ENCODE results near the gene CMTM7.

Gene CMTM7

DNA sequence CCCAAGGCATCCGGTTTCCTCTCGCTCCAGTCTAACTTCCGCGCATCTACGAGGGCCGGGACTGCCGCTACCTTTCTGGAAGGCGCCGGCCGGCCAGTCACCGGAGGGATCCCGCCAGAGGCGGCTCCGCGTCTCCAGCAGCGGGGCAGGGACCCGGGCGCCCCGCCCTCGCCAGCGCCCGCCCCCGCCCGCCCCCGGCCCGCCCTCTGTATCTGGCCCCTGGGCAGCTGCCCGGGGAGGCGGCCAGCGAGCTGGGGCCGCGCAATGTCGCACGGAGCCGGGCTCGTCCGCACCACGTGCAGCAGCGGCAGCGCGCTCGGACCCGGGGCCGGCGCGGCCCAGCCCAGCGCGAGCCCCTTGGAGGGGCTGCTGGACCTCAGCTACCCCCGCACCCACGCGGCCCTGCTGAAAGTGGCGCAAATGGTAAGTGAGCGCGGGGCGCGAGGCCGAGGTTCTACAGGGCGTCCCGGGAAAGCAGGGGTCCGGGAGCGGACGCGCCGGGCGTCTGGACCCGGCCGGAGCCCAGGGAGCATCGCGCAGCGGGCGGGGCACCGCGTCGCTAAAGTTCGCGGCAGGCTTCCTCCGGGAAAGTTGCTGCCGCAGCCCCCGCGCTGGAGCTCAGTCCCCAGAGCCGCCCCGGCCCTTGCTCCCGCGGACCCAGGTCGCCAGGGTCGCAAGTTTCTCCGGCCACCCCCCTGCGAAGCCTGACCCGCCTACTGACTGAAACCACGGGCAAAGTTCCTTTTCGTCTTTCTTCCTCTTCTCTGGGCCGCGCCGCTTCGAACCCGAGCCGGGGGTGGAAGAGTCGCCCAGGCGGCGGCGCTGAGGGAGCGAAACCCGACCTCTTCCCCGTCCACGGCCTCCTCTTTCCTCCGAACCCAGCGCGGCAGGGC lies at the start of gene CMTM7:
CMTM7 (plus strand) TSS at position 211 of the 893 bp plus-strand sequence; CDS start at position 265, 54 bp downstream.
- DNase-seq (ENCODE audit: low read depth in 2 of 3, low spot score in 1 of 3) = peak in 2 of 3 donors; percentile 37 to 57

DNA sequence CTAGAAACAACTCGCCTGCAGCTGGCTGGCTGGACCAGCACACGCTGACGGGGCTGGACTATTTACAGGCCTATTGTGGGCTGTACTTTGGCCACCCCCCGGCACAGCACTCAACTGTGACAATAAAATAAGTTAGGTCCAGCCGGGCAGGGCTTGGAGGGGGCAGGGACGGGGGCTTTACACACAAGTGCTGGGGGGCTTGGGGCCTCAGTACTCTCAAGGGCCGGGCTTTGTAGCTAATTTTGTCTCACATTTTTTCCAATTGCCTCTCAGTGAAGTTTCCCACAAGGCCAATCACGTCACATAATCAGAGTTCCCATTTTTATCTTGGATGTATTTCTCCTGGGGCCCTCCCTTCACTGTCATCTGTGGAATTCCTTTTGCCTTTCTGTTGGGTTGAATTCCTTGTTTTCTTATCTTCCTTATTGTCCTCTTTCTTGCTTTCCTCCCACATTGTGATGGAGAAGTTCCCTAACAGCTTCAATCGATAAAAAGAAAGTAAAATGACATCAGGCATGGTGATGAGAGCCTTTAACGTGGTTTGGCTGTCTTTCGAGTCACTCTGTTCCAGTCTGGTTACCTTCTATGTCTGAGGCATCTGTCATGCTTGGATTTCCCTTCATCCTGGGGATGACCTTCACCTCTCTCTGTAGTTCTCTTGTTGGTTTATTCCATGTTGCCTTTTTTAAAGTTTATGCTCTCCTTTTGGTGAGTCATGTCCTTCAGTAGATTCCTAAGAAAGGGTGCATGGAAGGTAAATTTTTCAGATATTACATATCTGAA lies 44.1 kb upstream of the CMTM7 start:
- no peak for DNase-seq (ENCODE audit: low read depth in 2 of 3, low spot score in 1 of 3)

DNA sequence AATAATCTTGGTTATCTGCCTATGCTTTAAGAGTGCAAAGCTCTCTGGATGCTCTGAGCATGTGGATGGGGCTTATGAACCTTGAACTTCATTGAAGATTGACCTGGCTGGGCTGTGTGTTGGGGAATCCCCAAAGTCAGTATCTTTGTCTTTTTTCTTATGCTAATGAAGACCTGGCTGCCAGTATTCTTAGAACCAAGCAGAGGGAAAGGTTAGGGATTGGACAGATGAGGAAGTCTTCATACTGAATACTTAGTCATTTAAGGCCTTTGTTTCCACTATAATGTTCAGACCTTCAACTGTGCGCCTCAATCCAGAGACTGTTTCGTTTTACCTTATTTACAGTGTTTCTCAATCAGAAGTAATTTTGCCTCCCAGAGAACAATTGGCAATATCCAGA lies 42.5 kb upstream of the CMTM7 start:
- no peak for DNase-seq (ENCODE audit: low read depth in 2 of 3, low spot score in 1 of 3)

DNA sequence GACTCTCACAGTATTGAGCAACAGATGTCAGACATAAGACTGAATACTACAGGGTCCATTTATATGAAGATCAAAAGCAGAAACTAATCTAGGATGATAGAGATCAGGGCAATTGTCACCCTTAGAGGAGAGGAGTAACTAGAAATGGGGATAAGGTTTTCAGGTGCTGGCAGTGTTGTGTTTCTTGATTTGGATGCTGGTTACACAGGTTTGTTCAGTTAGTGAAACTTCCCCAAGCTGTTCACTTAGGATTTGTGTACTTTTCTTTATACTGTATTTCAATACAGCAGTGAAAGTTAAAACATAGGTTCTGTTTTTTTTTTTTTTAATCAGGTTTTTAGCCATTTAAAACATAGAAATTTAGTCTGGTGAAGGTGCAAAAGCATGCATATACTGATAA lies 39.1 kb upstream of the CMTM7 start:
- DNase-seq (ENCODE audit: low read depth in 2 of 3, low spot score in 1 of 3) = no peak

- no peak for DNase-seq (ENCODE audit: low read depth in 2 of 3, low spot score in 1 of 3)
Observed at GRCh38 chr3:32353351-32353750, 38.3 kb upstream of the CMTM7 start.

DNA sequence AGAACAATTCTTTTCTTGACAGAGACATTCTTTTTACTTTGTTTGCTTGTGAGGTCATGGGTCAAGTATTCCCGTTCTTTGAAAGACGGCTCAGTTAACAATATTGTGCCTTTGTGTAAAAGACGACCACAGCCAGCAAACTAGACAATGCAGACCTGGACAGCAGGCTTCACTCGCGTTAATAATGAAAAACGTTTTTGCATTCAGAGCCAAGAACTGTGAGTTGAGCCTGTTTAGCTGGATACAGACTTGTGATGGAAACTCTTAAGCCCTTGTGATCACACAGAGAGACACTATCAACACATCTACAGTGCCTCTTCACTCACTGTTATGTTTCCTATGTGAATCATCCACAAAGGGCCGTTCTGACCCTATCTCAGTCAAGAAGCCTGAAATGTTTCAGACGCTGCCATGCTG lies 37.3 kb upstream of the CMTM7 start:
- no peak for DNase-seq (ENCODE audit: low read depth in 2 of 3, low spot score in 1 of 3)

DNA sequence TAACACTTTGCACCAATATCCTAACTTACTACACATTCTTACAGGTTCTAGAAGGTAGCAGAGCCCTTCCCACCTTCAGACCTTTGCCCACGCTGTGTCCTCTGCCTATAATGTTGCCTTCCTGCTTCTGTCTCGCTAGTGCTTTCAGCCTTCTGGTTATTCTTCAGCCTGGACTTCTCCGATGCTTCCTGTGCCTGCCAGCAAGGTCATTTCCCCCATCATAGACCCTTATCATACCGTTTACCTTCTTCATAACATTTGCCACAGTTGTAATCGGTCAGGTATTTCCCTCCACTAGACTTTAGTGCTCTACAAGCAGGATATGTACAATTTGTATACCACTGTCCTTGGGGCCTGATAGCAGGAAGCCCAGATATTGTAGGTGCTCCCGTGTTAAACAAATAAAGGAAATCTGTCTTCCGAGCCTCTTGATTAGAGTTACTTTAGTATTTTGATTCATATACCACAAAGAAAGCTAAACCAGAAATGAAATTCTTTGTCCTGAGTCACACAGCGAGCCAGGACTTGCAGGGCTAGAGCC lies 35.8 kb upstream of the CMTM7 start:
- DNase-seq (ENCODE audit: low read depth in 2 of 3, low spot score in 1 of 3) = no peak

DNA sequence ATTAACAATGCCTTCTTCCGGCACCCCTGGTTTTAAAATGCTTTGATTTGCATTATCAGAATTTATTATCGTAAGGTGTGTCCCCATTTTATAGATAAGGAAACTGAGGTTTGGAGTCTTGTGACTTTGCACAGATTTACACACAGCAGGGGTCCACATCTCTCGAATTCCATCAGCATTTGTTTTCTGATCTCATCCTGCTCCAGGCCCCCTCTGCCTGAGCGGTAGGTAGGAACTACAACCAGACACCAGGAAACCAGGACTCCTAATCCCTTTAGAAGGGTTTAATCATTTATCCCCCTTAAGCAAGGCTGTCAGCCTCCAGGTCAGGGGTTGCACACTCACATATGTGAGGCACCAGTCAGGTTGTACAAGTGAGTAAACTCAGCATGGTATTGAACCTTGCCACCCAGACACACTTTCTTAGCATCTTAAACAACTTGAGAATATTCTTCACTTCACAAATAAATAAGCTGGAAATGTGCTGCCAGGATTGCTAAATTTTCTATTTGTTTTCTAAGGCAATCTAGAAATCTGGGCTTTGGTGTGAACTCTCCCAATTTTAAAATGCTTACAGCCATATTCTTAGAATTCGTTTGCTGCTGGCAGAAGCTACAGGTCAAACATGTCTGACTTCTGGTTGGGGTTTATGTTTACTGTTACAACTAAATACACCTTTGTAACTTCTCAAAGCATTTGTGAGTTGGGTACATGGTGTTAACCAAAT lies 31.7 kb upstream of the CMTM7 start:
- DNase-seq (ENCODE audit: low read depth in 2 of 3, low spot score in 1 of 3) = no peak

- no peak for DNase-seq (ENCODE audit: low read depth in 2 of 3, low spot score in 1 of 3)
Observed at GRCh38 chr3:32360493-32360827, 31.2 kb upstream of the CMTM7 start.

- no peak for DNase-seq (ENCODE audit: low read depth in 2 of 3, low spot score in 1 of 3)
Observed at GRCh38 chr3:32366638-32367397, 24.8 kb upstream of the CMTM7 start.

GRCh38 chr3:32367442-32367841 lies 24.2 kb upstream of the CMTM7 start:
- DNase-seq (ENCODE audit: low read depth in 2 of 3, low spot score in 1 of 3) = no peak

DNA sequence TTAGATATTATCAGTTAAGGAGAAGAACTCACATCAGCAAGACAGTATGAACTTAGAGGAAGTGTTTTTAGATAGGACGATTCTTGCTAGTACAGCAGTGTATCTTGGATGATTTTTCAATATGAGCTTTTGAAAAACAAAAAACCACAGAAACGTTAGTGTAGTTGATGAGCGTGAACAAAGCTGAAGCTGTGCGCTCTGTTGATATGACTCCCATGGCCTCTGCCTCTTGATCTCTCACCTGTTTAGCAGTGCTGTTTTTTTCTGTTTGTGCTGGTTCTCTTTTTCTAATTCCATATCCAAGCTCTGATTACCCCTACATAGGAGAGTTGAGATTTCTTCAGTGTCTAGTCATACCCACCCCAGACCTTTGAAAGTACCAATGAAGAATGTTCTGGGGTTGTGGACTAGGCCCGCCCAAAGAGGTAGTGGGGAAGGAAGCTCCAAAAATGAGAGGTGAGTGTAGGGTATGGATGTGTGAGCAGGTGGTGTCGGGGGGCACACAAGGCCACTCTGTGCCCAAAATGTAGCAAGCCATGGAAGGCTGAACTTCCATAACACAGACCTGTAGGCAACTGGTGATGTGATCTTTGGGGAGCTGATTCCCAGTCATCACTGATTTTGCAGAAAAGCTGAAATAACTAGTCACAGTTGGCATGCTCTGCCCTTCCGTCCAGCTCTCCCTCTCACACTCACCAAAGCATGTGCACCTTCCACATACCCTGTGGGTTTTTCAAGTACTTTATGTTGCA lies 20.0 kb upstream of the CMTM7 start:
- DNase-seq (ENCODE audit: low read depth in 2 of 3, low spot score in 1 of 3) = no peak

DNA sequence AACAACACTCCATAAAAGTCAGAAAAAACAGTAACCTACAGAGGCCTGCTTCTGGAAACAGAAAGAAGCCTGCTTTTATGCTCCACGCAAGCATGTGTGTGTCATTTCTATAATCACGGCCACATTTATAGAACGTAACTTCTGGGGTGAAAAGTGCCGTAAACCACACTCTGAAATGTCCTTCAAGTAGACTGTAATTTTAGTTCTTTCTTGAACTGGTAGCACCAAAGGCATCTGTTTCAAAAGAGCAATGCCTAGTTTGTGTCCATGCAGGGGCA lies 19.5 kb upstream of the CMTM7 start:
- no peak for DNase-seq (ENCODE audit: low read depth in 2 of 3, low spot score in 1 of 3)

GRCh38 chr3:32373276-32373675 lies 18.4 kb upstream of the CMTM7 start:
- no peak for DNase-seq (ENCODE audit: low read depth in 2 of 3, low spot score in 1 of 3)

GRCh38 chr3:32373844-32374243 lies 17.8 kb upstream of the CMTM7 start:
- DNase-seq (ENCODE audit: low read depth in 2 of 3, low spot score in 1 of 3) = no peak

DNA sequence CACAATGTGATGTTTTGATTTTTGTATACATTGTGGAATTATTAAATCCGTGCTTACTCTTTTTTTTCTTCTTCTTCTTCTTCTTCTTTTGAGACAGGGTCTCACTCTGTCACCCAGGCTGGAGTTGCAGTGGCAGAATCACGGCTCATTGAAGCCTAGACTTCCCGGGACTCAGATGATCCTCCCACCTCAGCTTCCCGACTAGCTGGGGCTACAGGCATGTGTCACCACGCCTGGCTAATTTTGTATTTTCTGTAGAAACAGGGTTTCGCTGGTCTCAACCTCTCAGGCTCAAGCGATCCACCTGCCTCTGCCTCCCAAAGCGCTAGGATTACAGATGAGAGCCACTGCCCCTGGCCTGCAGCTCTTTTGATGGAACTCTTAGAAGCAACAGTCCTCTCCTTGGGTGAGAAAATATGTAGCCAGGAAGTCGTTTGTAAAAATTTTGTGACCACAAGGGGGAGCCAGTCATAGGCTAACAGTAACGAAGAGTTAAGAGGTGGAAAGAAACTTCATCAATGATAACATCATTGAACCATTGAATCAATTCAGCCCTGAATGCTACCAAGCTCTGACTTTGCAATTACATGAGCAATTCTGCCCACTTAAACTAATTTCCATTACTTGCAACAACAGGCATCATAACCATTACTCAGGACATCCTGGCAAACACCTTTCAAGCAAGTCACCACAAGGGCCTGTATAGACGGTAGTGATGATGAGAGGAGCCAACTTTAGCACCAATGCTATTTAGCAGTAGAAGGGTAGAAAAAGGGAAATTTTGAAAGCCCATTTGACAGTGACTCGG lies 16.7 kb upstream of the CMTM7 start:
- DNase-seq (ENCODE audit: low read depth in 2 of 3, low spot score in 1 of 3) = peak; percentile 24 to 91 (median 38)

DNA sequence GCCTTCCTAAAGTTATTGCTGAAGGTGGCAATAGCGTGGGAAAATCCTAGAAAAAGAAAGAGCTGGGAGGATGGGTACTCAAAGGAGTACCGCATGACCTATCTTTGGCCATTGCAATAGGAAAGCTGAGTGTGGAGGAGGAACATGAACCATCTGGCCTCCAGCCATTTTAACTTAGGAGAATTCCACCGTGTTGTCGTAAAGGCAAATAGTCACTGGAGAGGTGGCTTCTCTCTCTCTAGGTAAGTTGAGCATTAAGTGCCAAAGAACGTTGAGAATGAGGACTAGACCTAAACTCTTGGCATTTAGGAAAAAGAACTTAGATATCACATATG lies 16.1 kb upstream of the CMTM7 start:
- no peak for DNase-seq (ENCODE audit: low read depth in 2 of 3, low spot score in 1 of 3)

GRCh38 chr3:32376115-32376514 lies 15.5 kb upstream of the CMTM7 start:
- no peak for DNase-seq (ENCODE audit: low read depth in 2 of 3, low spot score in 1 of 3)

GRCh38 chr3:32379831-32380500 lies 11.7 kb upstream of the CMTM7 start:
- no peak for DNase-seq (ENCODE audit: low read depth in 2 of 3, low spot score in 1 of 3)

Measured in stimulated activated CD4-positive, alpha-beta T cell treated with anti-CD3 and anti-CD28 coated beads, Interleukin-12 subunit alpha, Interleukin-12 subunit beta, amount 100 ng/mL, for 48 hours (primary cell).